Hepatocyte (in vitro differentiated cells): ENCODE results near the gene CALY.

Experiments
- EZH2 ChIP-seq: fragments of 200-600 bp; sonication (generic); IDR thresholded peaks from 2 replicates; pipeline ENCODE4 v1.6.1; 2016; ENCODE audit warnings: antibody characterized with exemption, mild to moderate bottlenecking, borderline replicate concordance
- EZH2phosphoT487 ChIP-seq: fragments of 200-600 bp; sonication (generic); IDR thresholded peaks from one replicate; pipeline ENCODE4 v1.6.1; 2018; ENCODE audit warnings: antibody characterized with exemption, mild to moderate bottlenecking, low read depth, moderate library complexity; ENCODE audit not compliant: unreplicated experiment, severe bottlenecking
- TF ChIP-seq, protein P1 (sequence below): fragments of 200-600 bp; sonication (generic); IDR thresholded peaks from 2 replicates; pipeline ENCODE4 v1.5.1; 2016; ENCODE audit warnings: antibody characterized with exemption, mild to moderate bottlenecking; ENCODE audit not compliant: poor library complexity

GRCh38 chr10:133341983-133342382 lies 5.3 kb upstream of the CALY start:
- TF ChIP-seq, protein P1, sequence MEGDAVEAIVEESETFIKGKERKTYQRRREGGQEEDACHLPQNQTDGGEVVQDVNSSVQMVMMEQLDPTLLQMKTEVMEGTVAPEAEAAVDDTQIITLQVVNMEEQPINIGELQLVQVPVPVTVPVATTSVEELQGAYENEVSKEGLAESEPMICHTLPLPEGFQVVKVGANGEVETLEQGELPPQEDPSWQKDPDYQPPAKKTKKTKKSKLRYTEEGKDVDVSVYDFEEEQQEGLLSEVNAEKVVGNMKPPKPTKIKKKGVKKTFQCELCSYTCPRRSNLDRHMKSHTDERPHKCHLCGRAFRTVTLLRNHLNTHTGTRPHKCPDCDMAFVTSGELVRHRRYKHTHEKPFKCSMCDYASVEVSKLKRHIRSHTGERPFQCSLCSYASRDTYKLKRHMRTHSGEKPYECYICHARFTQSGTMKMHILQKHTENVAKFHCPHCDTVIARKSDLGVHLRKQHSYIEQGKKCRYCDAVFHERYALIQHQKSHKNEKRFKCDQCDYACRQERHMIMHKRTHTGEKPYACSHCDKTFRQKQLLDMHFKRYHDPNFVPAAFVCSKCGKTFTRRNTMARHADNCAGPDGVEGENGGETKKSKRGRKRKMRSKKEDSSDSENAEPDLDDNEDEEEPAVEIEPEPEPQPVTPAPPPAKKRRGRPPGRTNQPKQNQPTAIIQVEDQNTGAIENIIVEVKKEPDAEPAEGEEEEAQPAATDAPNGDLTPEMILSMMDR: no peak
- TF ChIP-seq EZH2phosphoT487: no peak
- TF ChIP-seq EZH2: no peak
